HepG2 (cell line): ENCODE results near the gene KDM8. TPM values are rescaled to one million over a fixed set of nuclear protein-coding genes. Genes with fewer than 3 reads are reported as not detected.

Experiments used
- ATF1 ChIP-seq: IDR thresholded peaks from 2 replicates; pipeline ENCODE4 v1.6.1; 2016; ENCODE audit warnings: mild to moderate bottlenecking, control low read depth
- ATF4 ChIP-seq, 2 experiments: fragments of 450-650 bp in 1 of 2; sonication (generic) in 1 of 2; formaldehyde crosslinking; IDR thresholded peaks; 2 replicates each; pipeline versions ENCODE4 v1.5.0 to v1.8.0; 2020 to 2022; ENCODE audit warnings: mild to moderate bottlenecking in 1 of 2, missing genetic modification reagents in 1 of 2
- ATF7-NPFF ChIP-seq: sonication (generic); formaldehyde crosslinking; IDR thresholded peaks from 2 replicates; pipeline ENCODE4 v1.8.1; 2023; ENCODE audit warnings: mild to moderate bottlenecking, low read depth, missing genetic modification reagents, moderate library complexity
- ATRX ChIP-seq: sonication (generic); formaldehyde crosslinking; IDR thresholded peaks from 2 replicates; pipeline ENCODE4 v1.4.0; 2020; ENCODE audit warnings: missing genetic modification reagents, borderline replicate concordance
- BCL6 ChIP-seq: IDR thresholded peaks from 2 replicates; pipeline ENCODE4 v1.6.1; 2016; ENCODE audit warnings: missing genetic modification reagents, missing compliant biosample characterization
- CHCHD3 ChIP-seq: sonication (generic); formaldehyde crosslinking; IDR thresholded peaks from 2 replicates; pipeline ENCODE4 v1.8.0; 2022; ENCODE audit warnings: mild to moderate bottlenecking, missing genetic modification reagents, moderate library complexity
- FIP1L1 ChIP-seq: fragments of 200-400 bp; formaldehyde crosslinking; IDR thresholded peaks from 2 replicates; pipeline ENCODE4 v1.6.1; 2018; ENCODE audit warnings: low read depth, mild to moderate bottlenecking, low read length, moderate library complexity, borderline replicate concordance; ENCODE audit not compliant: insufficient read depth
- GPN1 ChIP-seq: sonication (generic); formaldehyde crosslinking; IDR thresholded peaks from 2 replicates; pipeline ENCODE4 v1.5.1; 2020; ENCODE audit warnings: missing genetic modification reagents, borderline replicate concordance
- MXD4 ChIP-seq: IDR thresholded peaks from 2 replicates; pipeline ENCODE4 v1.6.1; 2016; ENCODE audit warnings: mild to moderate bottlenecking, missing biosample characterization, missing genetic modification reagents
- NR2C2 ChIP-seq: sonication (generic); formaldehyde crosslinking; IDR thresholded peaks from 2 replicates; pipeline ENCODE4 v1.4.0; 2020; ENCODE audit warnings: missing genetic modification reagents, mild to moderate bottlenecking, moderate library complexity, borderline replicate concordance
- PREB ChIP-seq: sonication (generic); formaldehyde crosslinking; IDR thresholded peaks from 2 replicates; pipeline ENCODE4 v1.4.0; 2020; ENCODE audit warnings: missing genetic modification reagents
- PTBP1 ChIP-seq: fragments of 200-400 bp; formaldehyde crosslinking; IDR thresholded peaks from 2 replicates; pipeline ENCODE4 v1.6.1; 2018; ENCODE audit warnings: low read length, low read depth; ENCODE audit not compliant: poor library complexity, severe bottlenecking
- SNAPC2 ChIP-seq: sonication (generic); formaldehyde crosslinking; IDR thresholded peaks from 2 replicates; pipeline ENCODE4 v1.8.1; 2022; ENCODE audit warnings: mild to moderate bottlenecking, missing genetic modification reagents
- SRY ChIP-seq: sonication (generic); formaldehyde crosslinking; IDR thresholded peaks from 2 replicates; pipeline ENCODE4 v1.8.0; 2022; ENCODE audit warnings: mild to moderate bottlenecking, missing genetic modification reagents
- TEAD2 ChIP-seq: sonication (generic); formaldehyde crosslinking; IDR thresholded peaks from 2 replicates; pipeline ENCODE4 v1.9.0; 2021; ENCODE audit warnings: missing genetic modification reagents
- YEATS4 ChIP-seq: sonication (generic); formaldehyde crosslinking; IDR thresholded peaks from 2 replicates; pipeline ENCODE4 v1.4.0; 2020; ENCODE audit warnings: missing genetic modification reagents, borderline replicate concordance
- ZFP41 ChIP-seq: sonication (generic); formaldehyde crosslinking; IDR thresholded peaks from 2 replicates; pipeline ENCODE4 v1.4.0; 2020; ENCODE audit warnings: mild to moderate bottlenecking, missing genetic modification reagents, borderline replicate concordance
- ZMYM3 ChIP-seq: sonication (generic); formaldehyde crosslinking; IDR thresholded peaks from 2 replicates; pipeline ENCODE4 v1.5.1; 2020; ENCODE audit warnings: mild to moderate bottlenecking, missing genetic modification reagents
- ZNF10 ChIP-seq: sonication (generic); formaldehyde crosslinking; IDR thresholded peaks from 2 replicates; pipeline ENCODE4 v1.4.0; 2020; ENCODE audit warnings: mild to moderate bottlenecking, low read depth, missing genetic modification reagents, borderline replicate concordance
- ZNF143 ChIP-seq: sonication (generic); formaldehyde crosslinking; IDR thresholded peaks from 2 replicates; pipeline ENCODE4 v1.4.0; 2020; ENCODE audit warnings: missing genetic modification reagents
- ZNF335 ChIP-seq: sonication (generic); formaldehyde crosslinking; IDR thresholded peaks from 2 replicates; pipeline ENCODE4 v1.4.0; 2020; ENCODE audit warnings: missing genetic modification reagents
- ZNF44 ChIP-seq: sonication (generic); formaldehyde crosslinking; IDR thresholded peaks from 2 replicates; pipeline ENCODE4 v1.5.1; 2020; ENCODE audit warnings: mild to moderate bottlenecking, missing genetic modification reagents
- ZNF468 ChIP-seq: sonication (generic); formaldehyde crosslinking; IDR thresholded peaks from 2 replicates; pipeline ENCODE4 v1.8.0; 2022; ENCODE audit warnings: mild to moderate bottlenecking, moderate library complexity, missing genetic modification reagents
- ZNF569 ChIP-seq: sonication (generic); formaldehyde crosslinking; IDR thresholded peaks from 2 replicates; pipeline ENCODE4 v1.5.0; 2020; ENCODE audit warnings: mild to moderate bottlenecking, missing genetic modification reagents, moderate library complexity, borderline replicate concordance
- ZNF782 ChIP-seq: sonication (generic); formaldehyde crosslinking; IDR thresholded peaks from 2 replicates; pipeline ENCODE4 v1.4.0; 2020; ENCODE audit warnings: missing genetic modification reagents, mild to moderate bottlenecking, borderline replicate concordance
- ZSCAN12 ChIP-seq: sonication (generic); formaldehyde crosslinking; IDR thresholded peaks from 2 replicates; pipeline ENCODE4 v1.9.0; 2021; ENCODE audit warnings: mild to moderate bottlenecking, missing genetic modification reagents
- polyA plus RNA-seq, 8 experiments: library from polyadenylated mRNA; depleted of rRNA in 3 of 8; stranded (reverse) in 7 of 8; unstranded in 1 of 8; fragments of >200 nt; fragmentation: Illumina TruSeq in 4 of 8; extraction: Trizol in 4 of 8; gene quantifications; 2 replicates each; pipeline versions ENCODE4 v1.2.1 to v1.2.3, GENCODE V29; 2011 to 2016; ENCODE audit warnings: low read depth in 4 of 8, missing spikeins in 1 of 8, mixed read lengths in 1 of 8; ENCODE audit not compliant: insufficient read depth in 1 of 8
- total RNA-seq, 5 experiments: library from RNA; depleted of rRNA; stranded (reverse); fragments of >200 nt; fragmentation: Illumina TruSeq; extraction: Trizol; gene quantifications; 2 replicates each; pipeline ENCODE4 v1.2.3, GENCODE V29; 2016; ENCODE audit warnings: low read depth in 1 of 5
- TF ChIP-seq, protein P1 (sequence below): sonication (generic); formaldehyde crosslinking; IDR thresholded peaks from 2 replicates; pipeline ENCODE4 v1.8.1; 2023; ENCODE audit warnings: mild to moderate bottlenecking, missing genetic modification reagents, borderline replicate concordance
- TF ChIP-seq, protein P2 (sequence below): IDR thresholded peaks from 2 replicates; pipeline ENCODE4 v1.6.1; 2016; ENCODE audit warnings: mild to moderate bottlenecking

Gene KDM8
- total and polyA plus RNA-seq, 2 of the 13 experiments (the other 11 are each of a cell fraction or from before 2014, with no cell fraction given), result 3.3 to 8.6 TPM

DNA sequence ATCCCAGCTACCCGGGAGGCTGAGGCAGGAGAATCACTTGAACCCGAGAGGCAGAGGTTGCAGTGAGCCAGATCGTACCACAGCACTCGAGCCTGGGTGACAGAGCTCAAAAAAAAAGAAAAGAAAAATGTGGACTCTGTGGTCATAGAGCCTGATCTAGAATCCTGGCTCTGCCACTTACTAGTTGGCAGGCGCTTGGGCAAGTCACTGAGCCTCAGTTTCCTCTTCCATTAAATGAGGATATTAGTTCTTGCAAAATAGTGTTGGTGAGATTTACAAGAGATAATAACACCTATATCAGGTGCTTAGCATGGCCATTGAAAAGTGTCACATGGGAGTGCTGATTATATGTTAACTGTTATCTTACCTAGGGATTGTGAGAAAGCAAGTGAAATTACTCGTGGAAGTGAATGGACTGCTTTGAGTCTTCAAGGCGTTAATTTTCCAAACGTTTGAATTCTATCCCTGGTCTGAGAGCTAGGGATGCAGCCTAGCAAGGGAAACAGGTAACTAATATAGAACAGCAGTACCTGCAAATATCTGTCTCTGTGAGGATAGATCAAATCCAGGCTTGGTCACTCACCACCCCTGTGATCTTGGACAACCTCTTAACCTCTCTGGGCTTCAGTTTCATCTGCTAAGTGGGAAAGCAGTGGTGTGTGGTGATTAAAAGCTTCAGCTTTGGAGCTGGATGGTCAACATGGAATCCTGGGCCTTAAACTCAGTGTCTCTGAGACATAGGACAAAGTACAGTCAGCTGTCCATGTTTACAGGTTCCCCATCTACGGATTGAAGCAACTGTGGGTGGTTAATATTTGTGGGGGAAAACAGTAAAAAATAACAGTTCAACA is 66.2 kb downstream of the KDM8 start (continued):
- no peak for TF ChIP-seq CHCHD3
- TF ChIP-seq NR2C2 (CRISPR knock-in tag), result no peak
- TF ChIP-seq SRY (CRISPR knock-in tag), result no peak; the same call in 1 of the 2 replicates
- no peak for TF ChIP-seq ZSCAN12 (CRISPR knock-in tag)
- TF ChIP-seq TEAD2, result no peak
- peak; percentile 86; the same call in 1 of the 2 replicates for TF ChIP-seq ZNF468
- no peak for TF ChIP-seq GPN1 (CRISPR knock-in tag)
- no peak for TF ChIP-seq ZNF10 (CRISPR knock-in tag)
- no peak for TF ChIP-seq YEATS4 (CRISPR knock-in tag)
- no peak for TF ChIP-seq ZNF782 (CRISPR knock-in tag)
- TF ChIP-seq ATF4 (CRISPR knock-in tag; IDR thresholded peaks at IDR 0.05), result no peak
- no peak for TF ChIP-seq ZNF569
- peak; percentile 78 for TF ChIP-seq ZMYM3 (CRISPR knock-in tag)
- TF ChIP-seq MXD4 (CRISPR knock-in tag), result no peak
- TF ChIP-seq PTBP1, result no peak
- peak; percentile 82 for TF ChIP-seq BCL6 (CRISPR knock-in tag)
- TF ChIP-seq ATRX (CRISPR knock-in tag), result no peak
- no peak for TF ChIP-seq ZNF143 (CRISPR knock-in tag)
- TF ChIP-seq PREB (CRISPR knock-in tag), result no peak
- TF ChIP-seq, protein P1, sequence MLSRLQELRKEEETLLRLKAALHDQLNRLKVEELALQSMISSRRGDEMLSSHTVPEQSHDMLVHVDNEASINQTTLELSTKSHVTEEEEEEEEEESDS (CRISPR knock-in tag), result no peak
- TF ChIP-seq, protein P2, sequence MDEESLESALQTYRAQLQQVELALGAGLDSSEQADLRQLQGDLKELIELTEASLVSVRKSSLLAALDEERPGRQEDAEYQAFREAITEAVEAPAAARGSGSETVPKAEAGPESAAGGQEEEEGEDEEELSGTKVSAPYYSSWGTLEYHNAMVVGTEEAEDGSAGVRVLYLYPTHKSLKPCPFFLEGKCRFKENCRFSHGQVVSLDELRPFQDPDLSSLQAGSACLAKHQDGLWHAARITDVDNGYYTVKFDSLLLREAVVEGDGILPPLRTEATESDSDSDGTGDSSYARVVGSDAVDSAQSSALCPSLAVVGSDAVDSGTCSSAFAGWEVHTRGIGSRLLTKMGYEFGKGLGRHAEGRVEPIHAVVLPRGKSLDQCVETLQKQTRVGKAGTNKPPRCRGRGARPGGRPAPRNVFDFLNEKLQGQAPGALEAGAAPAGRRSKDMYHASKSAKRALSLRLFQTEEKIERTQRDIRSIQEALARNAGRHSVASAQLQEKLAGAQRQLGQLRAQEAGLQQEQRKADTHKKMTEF (CRISPR knock-in tag), result peak; percentile 65; the same call in 1 of the 2 replicates
- no peak for TF ChIP-seq SNAPC2 (CRISPR knock-in tag)
- TF ChIP-seq ZNF44 (CRISPR knock-in tag), result no peak
- TF ChIP-seq ZFP41 (CRISPR knock-in tag), result no peak
- TF ChIP-seq ZNF335 (CRISPR knock-in tag), result 0 out of 2 replicates have a peak, but pooled peaks have one; percentile 29
- no peak for TF ChIP-seq ATF1
- no peak for TF ChIP-seq ATF7-NPFF (CRISPR knock-in tag)
- no peak for TF ChIP-seq FIP1L1
